Activated CD4-positive, alpha-beta T cell treated with anti-CD3 and anti-CD28 coated beads, Interleukin-2, Interleukin-4, amounts not matched to agents 100 ng/mL and 50 ng/mL, durations not matched to agents 16 hours and 8 hours (primary cell): ENCODE results near the gene TRPM1.

ENCODE experiments used
- DNase-seq: peaks from one replicate; pipeline ENCODE4 v3.0.0-alpha.2; 2020; ENCODE audit warnings: low spot score

TRPM1 gene

GRCh38 chr15:31049111-31049510 is 52.4 kb downstream of the TRPM1 start:
- no peak for DNase-seq

DNA sequence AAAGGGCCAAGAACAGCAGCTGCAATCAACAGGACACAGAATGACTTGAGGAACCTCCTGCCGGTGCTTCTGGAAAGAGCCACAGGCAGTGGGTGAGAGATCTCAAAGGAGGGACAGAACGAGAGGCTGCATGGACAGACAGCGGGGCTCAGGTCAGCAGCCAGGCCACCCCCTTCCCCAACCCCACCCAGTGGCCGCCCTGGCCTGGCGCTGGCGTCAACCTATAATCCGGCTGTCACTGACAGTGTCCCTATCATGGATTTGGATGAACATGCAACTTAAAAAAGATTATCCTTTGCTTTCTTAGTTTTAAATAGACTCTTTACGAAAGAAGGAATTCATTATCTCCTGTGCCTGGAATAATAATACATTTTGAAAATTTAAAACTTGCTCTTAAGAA is 54.1 kb downstream of the TRPM1 start:
- DNase-seq, result no peak

DNA sequence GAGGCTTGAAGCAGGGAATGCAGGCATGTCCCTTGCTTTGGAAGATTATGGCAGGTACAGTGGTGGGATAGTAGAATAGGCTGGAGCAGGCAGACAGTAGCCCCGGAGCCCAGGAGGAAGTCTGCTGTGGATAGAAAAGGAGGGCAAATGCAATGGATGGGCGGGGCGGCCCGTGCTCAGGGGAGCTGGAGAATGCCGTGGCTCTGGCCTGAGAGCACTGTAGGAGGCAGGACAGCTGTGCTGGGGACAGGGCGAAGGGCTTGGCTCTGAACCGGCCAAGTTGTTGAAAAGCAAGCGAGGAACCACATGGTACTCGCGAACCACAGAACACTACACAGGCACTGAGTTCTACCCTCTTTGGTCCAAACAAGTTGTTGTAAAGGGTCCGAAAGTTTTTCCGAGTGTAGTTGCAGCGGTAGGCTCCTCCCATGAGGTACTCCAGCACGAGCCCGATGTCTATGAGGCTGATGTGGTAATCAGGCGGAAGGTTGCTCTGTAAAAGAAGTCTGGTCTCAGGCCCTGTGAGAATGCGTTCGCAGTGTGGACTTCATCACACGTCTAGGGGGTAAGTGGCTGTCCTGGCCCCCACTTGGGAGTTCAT is 54.7 kb downstream of the TRPM1 start:
- DNase-seq, result no peak

DNA sequence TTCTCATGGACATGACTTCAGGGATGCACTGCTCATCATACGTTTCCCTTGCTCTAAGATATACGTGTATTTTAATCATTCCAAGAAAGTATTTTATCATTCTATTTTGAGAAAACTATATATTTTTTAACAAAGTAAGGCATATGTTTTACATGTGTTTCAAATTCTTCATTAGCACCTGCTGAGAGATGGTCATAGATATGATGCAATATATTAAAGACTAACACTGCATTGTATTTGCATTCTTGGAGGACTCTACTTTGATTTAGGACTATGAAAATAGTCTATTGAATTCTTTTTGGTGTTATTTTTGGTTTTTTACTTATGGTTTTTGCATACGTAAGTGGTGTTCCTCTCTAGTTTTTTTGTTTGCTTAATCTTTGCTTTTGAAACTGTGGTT is 55.9 kb downstream of the TRPM1 start:
- no peak for DNase-seq

DNA sequence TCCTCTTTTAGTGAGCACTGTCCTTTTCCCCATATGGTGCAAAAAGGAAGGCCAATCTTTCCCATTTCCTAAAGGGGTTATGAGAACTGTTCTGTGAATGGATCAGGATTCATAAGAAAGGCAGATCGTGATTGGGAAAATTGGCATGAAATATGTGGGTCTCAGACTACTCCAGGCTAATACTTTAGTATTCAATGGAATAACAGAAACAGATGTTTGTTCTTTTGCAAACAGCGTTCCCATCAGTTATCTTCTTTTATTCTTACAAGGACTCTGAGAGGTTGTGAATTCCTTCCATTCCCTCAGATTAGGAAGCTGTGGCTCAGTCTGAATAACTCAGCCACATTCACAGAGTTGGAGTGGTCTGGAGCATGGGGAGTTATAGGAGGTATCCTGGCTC is 58.8 kb downstream of the TRPM1 start:
- no peak for DNase-seq

DNA sequence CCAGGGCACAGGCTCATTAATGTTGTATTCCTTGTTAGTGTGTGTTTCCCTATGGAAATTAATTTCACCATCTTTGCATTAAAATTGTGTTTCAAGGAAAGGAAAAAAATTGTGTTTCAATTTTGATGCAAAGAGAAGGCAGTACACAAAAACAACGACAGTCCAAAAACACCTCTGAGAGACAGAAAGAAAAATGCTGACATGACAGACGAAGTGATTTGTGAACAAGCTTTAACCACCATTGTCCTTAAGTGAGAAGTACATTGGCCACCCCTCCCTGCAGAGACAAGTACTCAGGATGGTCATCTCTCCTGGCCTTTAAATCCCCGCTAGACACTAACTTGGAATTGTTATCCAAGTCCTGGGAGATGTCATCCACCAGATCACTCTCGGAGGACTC is 59.9 kb downstream of the TRPM1 start:
- DNase-seq, result no peak

DNA sequence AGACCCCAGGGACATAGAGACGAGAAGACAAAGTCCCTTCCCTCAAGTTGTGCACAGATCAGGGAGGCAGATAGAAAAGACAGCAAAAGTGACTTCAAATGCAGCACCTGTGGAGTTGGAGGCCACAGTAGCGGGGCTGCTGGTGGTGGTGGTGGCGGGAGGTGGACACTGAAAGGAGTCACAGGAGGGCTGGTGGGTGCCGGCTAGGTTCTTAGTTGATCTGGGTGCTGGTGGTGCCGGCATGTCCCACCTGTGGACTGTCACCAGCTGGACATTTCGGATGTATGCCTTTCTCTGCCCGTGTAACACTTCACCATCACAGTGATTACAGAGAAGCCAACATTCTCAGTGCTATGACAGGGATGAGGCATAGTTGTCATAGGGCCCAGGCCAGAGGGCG is 60.9 kb downstream of the TRPM1 start:
- no peak for DNase-seq

DNA sequence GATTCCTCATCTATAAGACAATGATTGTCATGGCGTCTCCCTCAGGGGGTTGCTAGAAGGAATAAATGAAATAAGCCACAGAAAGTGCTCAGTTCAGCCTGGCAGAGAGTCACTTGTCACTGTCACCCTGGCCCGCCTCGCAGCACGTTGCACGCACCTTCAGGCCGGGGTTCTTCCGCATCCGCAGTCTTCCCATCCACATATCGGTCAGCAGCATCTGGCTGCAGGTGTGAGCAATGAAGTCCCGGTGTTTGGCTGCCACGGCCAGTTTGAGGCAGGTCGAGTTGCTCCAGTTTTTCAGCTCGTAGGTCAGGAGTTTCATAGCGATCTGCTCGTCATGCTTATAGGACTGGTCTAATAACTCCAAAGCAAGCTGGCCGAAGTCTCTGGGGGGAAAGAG is 61.6 kb downstream of the TRPM1 start:
- DNase-seq, result no peak

DNA sequence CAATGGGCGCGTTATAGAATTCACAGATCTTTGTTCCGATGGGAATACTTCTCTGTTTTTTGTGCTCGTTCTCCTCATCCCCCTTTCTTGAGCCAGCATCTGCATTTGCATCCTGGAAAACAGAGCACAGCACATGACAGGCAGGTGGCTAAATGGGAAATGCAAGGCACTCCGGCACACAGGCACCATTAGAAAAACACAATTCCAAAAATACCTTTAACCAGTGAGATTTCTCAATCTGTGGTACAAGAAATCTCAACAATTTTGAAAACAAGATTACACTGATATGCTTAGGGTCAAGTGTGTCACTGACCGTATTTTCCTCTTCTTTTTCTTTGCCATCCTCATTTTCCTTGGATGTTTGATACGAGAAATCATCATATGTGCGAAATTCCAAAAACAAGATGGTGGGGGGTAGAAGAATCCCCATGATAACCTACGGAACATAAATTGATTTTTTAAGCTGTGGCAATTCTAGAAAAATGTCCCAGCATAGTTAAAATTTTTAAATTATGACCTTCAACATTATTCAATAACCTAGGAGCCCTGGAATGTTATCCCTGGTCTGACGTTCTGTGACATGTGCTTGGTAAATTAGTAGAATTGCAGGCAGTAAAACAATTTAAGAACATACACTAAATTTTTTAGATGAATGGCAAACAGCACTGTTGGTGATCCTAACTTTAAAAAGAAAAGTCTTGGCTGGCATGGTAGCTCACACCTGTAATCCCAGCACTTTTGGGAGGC is 63.6 kb downstream of the TRPM1 start:
- no peak for DNase-seq

GRCh38 chr15:31036783-31037182 is 64.7 kb downstream of the TRPM1 start:
- DNase-seq, result no peak

- DNase-seq, result no peak
Measured at GRCh38 chr15:31035610-31036009, 65.9 kb downstream of the TRPM1 start.

DNA sequence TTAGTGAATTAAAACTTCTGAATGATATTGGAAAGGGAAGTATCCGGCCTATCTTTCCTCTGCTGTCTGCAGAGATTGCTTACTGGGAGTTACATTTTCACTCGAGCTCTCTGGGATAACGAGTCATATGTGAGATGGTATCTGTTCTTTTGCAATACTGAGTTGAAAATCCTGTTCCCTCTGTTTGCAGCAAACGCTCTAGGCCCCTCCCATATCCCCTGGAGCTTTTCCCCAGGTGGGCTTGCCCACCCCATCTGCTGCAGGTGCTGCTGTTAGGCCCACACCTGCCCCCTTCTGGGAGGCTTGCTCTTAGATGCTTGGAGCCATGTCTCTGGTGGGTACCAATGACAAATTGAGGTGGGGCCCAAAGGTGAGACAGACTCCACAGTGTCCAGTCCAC is 67.4 kb downstream of the TRPM1 start:
- DNase-seq, result no peak

DNA sequence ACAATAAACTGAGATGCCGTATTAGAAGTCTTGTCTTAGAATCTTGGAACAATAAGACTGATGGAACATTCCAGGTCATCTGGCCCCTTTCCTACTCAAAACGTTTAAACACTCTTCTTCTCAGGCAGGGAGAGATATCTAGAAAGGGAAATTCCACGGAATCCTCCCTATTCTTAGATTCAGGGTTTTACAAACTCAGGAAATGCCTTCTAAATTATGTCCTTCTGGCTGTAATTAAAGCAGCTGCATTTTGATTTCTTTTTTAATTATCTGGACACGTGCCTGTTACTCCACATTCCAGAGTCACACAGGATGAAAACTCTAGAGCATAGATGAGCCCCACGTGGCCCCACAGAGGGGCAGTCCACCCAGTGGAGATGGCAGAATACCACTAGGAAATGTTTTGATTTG is 68.6 kb downstream of the TRPM1 start:
- no peak for DNase-seq

- DNase-seq, result peak; percentile 2
Measured at GRCh38 chr15:31031471-31032067, 70.0 kb downstream of the TRPM1 start.

DNA sequence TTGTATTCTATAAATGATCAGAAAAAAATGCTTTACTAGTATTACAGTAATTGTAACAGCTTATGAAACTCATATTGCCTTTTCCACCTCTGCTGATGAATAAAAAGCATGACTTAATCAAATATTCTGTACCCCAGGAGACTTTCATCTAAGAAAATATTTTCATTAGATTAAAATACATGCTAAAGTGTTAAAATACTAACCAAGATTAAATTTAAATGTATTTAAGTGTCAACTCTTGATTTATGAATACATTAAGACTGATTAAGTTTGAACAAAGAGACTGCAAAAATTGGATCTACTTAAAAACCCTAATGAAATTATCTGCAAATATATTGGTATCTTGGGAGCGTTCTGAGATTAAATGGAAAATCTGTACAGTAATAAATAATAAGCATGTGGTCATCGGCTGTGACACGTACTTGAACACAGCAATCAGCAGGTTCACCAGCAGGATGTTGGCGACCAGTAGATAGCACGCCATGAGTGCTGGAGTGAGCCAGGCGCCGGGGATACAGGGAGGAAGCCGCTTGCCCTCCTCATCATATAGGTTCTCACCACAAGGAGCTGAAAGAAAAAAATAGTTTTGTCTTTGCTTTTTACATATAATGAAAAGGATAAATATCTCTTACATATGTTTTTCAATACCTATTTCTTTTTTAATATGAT is 73.5 kb downstream of the TRPM1 start:
- no peak for DNase-seq

GRCh38 chr15:31025996-31026395 is 75.5 kb downstream of the TRPM1 start:
- DNase-seq, result no peak

- no peak for DNase-seq
Measured at GRCh38 chr15:31024979-31025378, 76.5 kb downstream of the TRPM1 start.

- no peak for DNase-seq
Measured at GRCh38 chr15:31024330-31024729, 77.2 kb downstream of the TRPM1 start.

GRCh38 chr15:31023841-31024240 is 77.7 kb downstream of the TRPM1 start:
- DNase-seq, result no peak

- no peak for DNase-seq
Measured at GRCh38 chr15:31021067-31021665, 80.4 kb downstream of the TRPM1 start.

DNA sequence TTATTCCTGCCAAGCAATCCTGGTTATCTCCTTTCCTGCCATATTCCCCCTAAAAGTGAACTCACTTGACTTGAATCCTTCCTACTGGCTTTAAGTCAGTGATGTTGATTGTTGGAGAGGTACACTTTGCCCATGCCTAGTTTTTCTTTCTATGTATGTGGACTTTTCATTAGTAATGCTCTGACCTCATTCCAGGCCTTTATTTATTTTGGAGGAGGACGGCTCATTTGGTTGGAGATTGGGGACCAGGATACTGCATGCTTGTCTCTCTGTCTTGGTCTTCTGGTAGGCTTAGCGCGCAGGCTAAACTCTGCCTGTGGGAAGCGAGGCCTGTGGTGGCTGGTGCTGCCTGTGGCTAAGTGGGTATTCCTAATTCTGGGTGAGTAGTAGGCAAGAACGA is 81.0 kb downstream of the TRPM1 start:
- DNase-seq, result no peak

- DNase-seq, result no peak
Measured at GRCh38 chr15:31019986-31020385, 81.5 kb downstream of the TRPM1 start.

GRCh38 chr15:31017311-31017710 is 84.2 kb downstream of the TRPM1 start:
- no peak for DNase-seq
